Naive thymus-derived CD4-positive, alpha-beta T cell (primary cell): ENCODE measurements around the gene NNT. TPM values are rescaled to one million over a fixed set of nuclear protein-coding genes. Genes with fewer than 3 reads are reported as not detected.
A peak's percentile ranks its signal among the peaks of the same experiment; 100 is the strongest.
"Not testable (repeated sequence)": the region's sequence is repeated elsewhere in the genome, so short reads cannot be mapped to it uniquely, and the experiment has no call there.

Experiments used
- ATAC-seq: fragments of 150-1000 bp; cut with Tn5 transposase; 2 replicates; pipeline ENCODE4 v1.10.0; 2021; ENCODE audit warnings: mild to moderate bottlenecking, moderate library complexity
- CTCF ChIA-PET: fragments of 350-600 bp; sonication (Branson Sonifier 250); formaldehyde crosslinking; loops from one replicate; lab custom pipeline; 2021; ENCODE audit warnings: antibody characterized with exemption; lab: Charles Lee
- POLR2A ChIA-PET: fragments of 350-600 bp; sonication (Branson Sonifier 250); formaldehyde crosslinking; loops from one replicate; lab custom pipeline; 2021; ENCODE audit warnings: antibody characterized with exemption, inconsistent platforms; lab: Charles Lee
- DNase-seq, 9 donors: peaks; one replicate each; pipeline versions ENCODE4 v3.0.0 to v3.0.0-alpha.2; 2020 to 2022; ENCODE audit warnings: mixed read lengths in 1 of 9
- H3K27ac ChIP-seq: one replicate; pipeline ENCODE4 v1.7.0; 2013; ENCODE audit warnings: mild to moderate bottlenecking, low read depth, low read length, moderate library complexity
- H3K27me3 ChIP-seq, 2 donors: one replicate each; pipeline ENCODE4 v1.7.0; 2013; ENCODE audit warnings: low read length in 2 of 2, mild to moderate bottlenecking in 2 of 2, moderate library complexity in 2 of 2; ENCODE audit not compliant: control insufficient read depth in 2 of 2, insufficient read depth in 2 of 2
- H3K36me3 ChIP-seq, 3 experiments: 1 replicate in 2 of 3; 2 replicates in 1 of 3; pipeline ENCODE4 v1.7.0; 2013; ENCODE audit warnings: low read length in 3 of 3, mild to moderate bottlenecking in 3 of 3, moderate library complexity in 1 of 3; ENCODE audit not compliant: insufficient read depth in 3 of 3, control insufficient read depth in 2 of 3
- H3K4me1 ChIP-seq, 2 donors: one replicate each; pipeline ENCODE4 v1.7.0; 2013; ENCODE audit warnings: low read length in 2 of 2, mild to moderate bottlenecking in 2 of 2, moderate library complexity in 1 of 2; ENCODE audit not compliant: control insufficient read depth in 2 of 2, insufficient read depth in 2 of 2
- H3K4me3 ChIP-seq: 2 replicates; pipeline ENCODE4 v1.7.0; 2013; ENCODE audit warnings: mild to moderate bottlenecking, low read length
- H3K9me3 ChIP-seq, 3 experiments: 1 replicate in 2 of 3; 2 replicates in 1 of 3; pipeline ENCODE4 v1.7.0; 2013; ENCODE audit warnings: low read length in 3 of 3; ENCODE audit not compliant: control insufficient read depth in 2 of 3
- H3K27ac Mint-ChIP-seq, 9 donors: one replicate each; pipeline ENCODE4 v1.8.0; 2020 to 2022; ENCODE audit warnings: mixed read lengths in 9 of 9, mild to moderate bottlenecking in 8 of 9, moderate library complexity in 5 of 9, inconsistent platforms in 2 of 9
- H3K27me3 Mint-ChIP-seq, 5 donors: one replicate each; pipeline ENCODE4 v1.8.0; 2021 to 2022; ENCODE audit warnings: mixed read lengths in 5 of 5, mild to moderate bottlenecking in 1 of 5
- H3K36me3 Mint-ChIP-seq, 5 donors: one replicate each; pipeline ENCODE4 v1.8.0; 2020 to 2022; ENCODE audit warnings: mixed read lengths in 5 of 5, mild to moderate bottlenecking in 3 of 5, inconsistent platforms in 1 of 5
- H3K4me1 Mint-ChIP-seq, 7 donors: one replicate each; pipeline ENCODE4 v1.8.0; 2020 to 2022; ENCODE audit warnings: mixed read lengths in 7 of 7, mild to moderate bottlenecking in 3 of 7, inconsistent platforms in 1 of 7
- H3K4me3 Mint-ChIP-seq, 10 donors: one replicate each; pipeline ENCODE4 v1.8.0; 2020 to 2022; ENCODE audit warnings: mild to moderate bottlenecking in 10 of 10, mixed read lengths in 10 of 10, moderate library complexity in 6 of 10, inconsistent platforms in 2 of 10
- H3K9me3 Mint-ChIP-seq, 11 donors: one replicate each; pipeline ENCODE4 v1.8.0; 2020 to 2022; ENCODE audit warnings: mixed read lengths in 11 of 11, mild to moderate bottlenecking in 4 of 11, inconsistent platforms in 1 of 11, moderate library complexity in 1 of 11
- intact Hi-C, 2 donors: fragments of 100-400 bp; cut with micrococcal nuclease; formaldehyde crosslinking; loops; one replicate each; pipeline ENCODE4 v1.15.1; 2023
- polyA plus RNA-seq, 2 donors: library from polyadenylated mRNA; unstranded; fragments of 300-500 nt; fragmentation: Illumina TruSeq; gene quantifications; one replicate each; pipeline ENCODE4 v1.2.3, GENCODE V29; 2021
- total RNA-seq, 6 experiments: library from RNA in 5 of 6; stranded (reverse) in 5 of 6; gene quantifications; 1 replicate in 5 of 6; 2 replicates in 1 of 6; pipeline ENCODE4 v1.2.3 and lab custom pipeline; 2021 to 2026

The NNT gene
- total and polyA plus RNA-seq, 7 experiments from 2014 or later, result 42.5 to 73.5 (median 48.8) TPM

- Mint-ChIP-seq H3K9me3 (peaks cover 0 to 29% (median 17%) of the 10 kb centered on the region in 11 donors), H3K36me3 (peaks cover 40 to 87% (median 72%) of the 10 kb centered on the region in 5 donors), H3K4me1 (peaks cover 0 to 24% (median 14%) of the 10 kb centered on the region in 7 donors)
- H3K27me3 ChIP-seq, H3K4me3 ChIP-seq, H3K27ac Mint-ChIP-seq, ATAC-seq, H3K27ac ChIP-seq, H3K4me3 Mint-ChIP-seq, intact Hi-C loops, POLR2A ChIA-PET, DNase-seq, H3K27me3 Mint-ChIP-seq, H3K9me3 ChIP-seq, CTCF ChIA-PET, H3K4me1 ChIP-seq: not testable (repeated sequence)
- peaks cover 0 to 26% (median 0%) of the 10 kb centered on the region in 3 experiments for H3K36me3 ChIP-seq
These were observed 93.5 kb downstream of the NNT start for GRCh38 chr5:43696444-43696843.

DNA sequence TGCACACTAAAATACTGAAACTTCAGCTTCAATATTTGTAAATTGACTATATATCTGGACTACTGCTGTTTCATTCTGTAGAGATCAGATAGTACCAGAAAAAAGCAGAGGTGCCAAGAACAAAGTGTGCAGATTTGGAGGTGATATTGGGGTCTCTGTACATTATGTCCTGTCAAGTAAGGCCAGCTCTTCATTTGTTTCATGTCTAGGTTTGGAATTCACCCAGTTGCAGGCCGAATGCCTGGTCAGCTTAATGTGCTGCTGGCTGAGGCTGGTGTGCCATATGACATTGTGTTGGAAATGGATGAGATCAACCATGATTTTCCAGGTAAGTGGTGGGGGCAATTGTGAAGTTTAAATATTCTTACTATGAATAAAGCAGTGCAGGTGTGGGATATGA is 96.9 kb downstream of the NNT start:
- Histone ChIP-seq H3K27me3 (no peaks in the 10 kb centered on the region), H3K36me3 (peaks cover under 1 to 40% (median 5%) of the 10 kb centered on the region in 3 experiments), H3K4me1 (no peaks in the 10 kb centered on the region), H3K9me3 (no peaks in the 10 kb centered on the region), H3K4me3 (no peak overlapping the region), H3K27ac (no peak overlapping the region)
- ChIA-PET CTCF (no interaction called here), POLR2A (no interaction called here)
- peaks cover 0 to 11% (median 9%) of the 10 kb centered on the region in 7 donors for H3K4me1 Mint-ChIP-seq
- H3K36me3 Mint-ChIP-seq, result peaks cover 39 to 88% (median 76%) of the 10 kb centered on the region in 5 donors
- H3K27ac Mint-ChIP-seq, result peak overlapping the region in 1 of 9 donors; percentile 2
- peaks cover 0 to 22% (median 9%) of the 10 kb centered on the region in 11 donors for H3K9me3 Mint-ChIP-seq
- H3K4me3 Mint-ChIP-seq, result no peak overlapping the region
- ATAC-seq (no peak), DNase-seq (no peak)
- intact Hi-C loops, result no loop called here
- no peaks in the 10 kb centered on the region for H3K27me3 Mint-ChIP-seq

- ATAC-seq (no peak), DNase-seq (no peak)
- Mint-ChIP-seq H3K4me3 (no peak overlapping the region), H3K27ac (no peak overlapping the region), H3K36me3 (peaks cover 33 to 88% (median 76%) of the 10 kb centered on the region in 5 donors), H3K9me3 (peaks cover 0 to 15% (median 7%) of the 10 kb centered on the region in 11 donors), H3K27me3 (no peaks in the 10 kb centered on the region), H3K4me1 (peaks cover 0 to 10% (median 6%) of the 10 kb centered on the region in 7 donors)
- H3K9me3 ChIP-seq, result no peaks in the 10 kb centered on the region
- no peaks in the 10 kb centered on the region for H3K4me1 ChIP-seq
- H3K27ac ChIP-seq, result no peak overlapping the region
- peaks cover 5 to 34% (median 5%) of the 10 kb centered on the region in 3 experiments for H3K36me3 ChIP-seq
- no peak overlapping the region for H3K4me3 ChIP-seq
- ChIA-PET POLR2A (no interaction called here), CTCF (no interaction called here)
- no peaks in the 10 kb centered on the region for H3K27me3 ChIP-seq
- intact Hi-C loops, result no loop called here
These were observed 97.6 kb downstream of the NNT start for GRCh38 chr5:43700601-43701000.

DNA sequence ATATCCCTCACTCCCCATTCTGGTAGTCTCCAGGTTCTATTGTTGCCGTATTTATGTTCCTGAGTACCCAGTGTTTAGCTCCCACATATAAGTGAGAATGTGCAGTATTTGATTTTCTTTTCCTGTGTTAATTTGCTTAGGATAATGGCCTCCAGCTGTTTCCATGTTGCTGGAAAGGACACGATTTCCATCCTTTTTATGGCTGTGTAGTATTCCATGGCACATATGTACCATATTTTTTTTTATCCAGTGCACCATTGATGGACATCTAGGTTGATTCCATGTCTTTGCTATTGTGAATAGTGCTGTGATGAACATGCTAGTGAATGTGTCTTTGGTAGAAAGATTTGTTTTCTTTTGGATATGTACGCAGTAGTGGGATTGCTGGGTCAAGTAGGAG is 98.2 kb downstream of the NNT start:
- intact Hi-C loops, result no loop called here
- no peak overlapping the region for H3K27ac Mint-ChIP-seq
- H3K4me1 Mint-ChIP-seq, result peaks cover 0 to 10% (median 6%) of the 10 kb centered on the region in 7 donors
- H3K4me3 ChIP-seq, result no peak overlapping the region
- no peaks in the 10 kb centered on the region for H3K27me3 Mint-ChIP-seq
- no peaks in the 10 kb centered on the region for H3K9me3 ChIP-seq
- no peak overlapping the region for H3K4me3 Mint-ChIP-seq
- H3K4me1 ChIP-seq, result no peaks in the 10 kb centered on the region
- no peak overlapping the region for H3K27ac ChIP-seq
- H3K9me3 Mint-ChIP-seq, result peaks cover 0 to 10% (median 2%) of the 10 kb centered on the region in 11 donors
- no peaks in the 10 kb centered on the region for H3K27me3 ChIP-seq
- peaks cover 5 to 31% (median 5%) of the 10 kb centered on the region in 3 experiments for H3K36me3 ChIP-seq
- DNase-seq, result no peak
- peaks cover 28 to 84% (median 72%) of the 10 kb centered on the region in 5 donors for H3K36me3 Mint-ChIP-seq
- ATAC-seq, result no peak
- CTCF ChIA-PET, result interaction anchor here (0.7 kb wide), 1 partner anchor 15 kb away, joined by 3 read pairs; no protein-coding TSS in a partner anchor
- POLR2A ChIA-PET, result no interaction called here

- Mint-ChIP-seq H3K27me3 (no peaks in the 10 kb centered on the region), H3K4me1 (peaks cover 0 to 8% (median 4%) of the 10 kb centered on the region in 7 donors), H3K36me3 (peaks cover 24 to 76% (median 64%) of the 10 kb centered on the region in 5 donors), H3K4me3 (no peak overlapping the region), H3K9me3 (peaks cover 0 to 5% (median 0%) of the 10 kb centered on the region in 11 donors), H3K27ac (no peak overlapping the region)
- ChIA-PET POLR2A (no interaction called here), CTCF (no interaction called here)
- no peaks in the 10 kb centered on the region for H3K4me1 ChIP-seq
- no peak for DNase-seq
- intact Hi-C loops, result no loop called here
- no peak for ATAC-seq
- no peak overlapping the region for H3K27ac ChIP-seq
- H3K27me3 ChIP-seq, result no peaks in the 10 kb centered on the region
- H3K9me3 ChIP-seq, result no peaks in the 10 kb centered on the region
- H3K4me3 ChIP-seq, result no peak overlapping the region
- peaks cover 5 to 31% (median 5%) of the 10 kb centered on the region in 3 experiments for H3K36me3 ChIP-seq
These were observed 99.3 kb downstream of the NNT start for GRCh38 chr5:43702293-43702692.

DNA sequence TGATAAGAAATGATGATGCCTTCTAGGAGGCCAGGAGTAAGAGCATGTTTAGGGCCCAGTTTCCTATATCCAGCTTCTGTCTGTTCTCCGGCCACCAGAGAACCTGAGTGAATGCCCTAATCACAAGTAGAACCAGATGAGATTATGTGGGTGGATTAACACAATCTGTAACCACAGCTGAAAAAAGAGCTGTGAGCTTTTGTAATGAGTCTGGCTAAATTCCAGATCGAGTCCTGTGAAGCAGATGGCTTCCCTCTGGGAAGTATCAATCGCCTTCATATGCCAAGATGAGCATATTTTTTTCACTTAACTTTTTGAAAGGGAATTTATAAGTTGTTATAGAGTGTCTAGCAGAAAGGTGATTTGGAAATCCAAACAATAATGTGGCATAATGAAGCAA is 99.8 kb downstream of the NNT start:
- H3K4me3 ChIP-seq, result no peak overlapping the region
- H3K4me1 ChIP-seq, result no peaks in the 10 kb centered on the region
- POLR2A ChIA-PET, result no interaction called here
- ATAC-seq, result no peak
- CTCF ChIA-PET, result no interaction called here
- intact Hi-C loops, result no loop called here
- Mint-ChIP-seq H3K9me3 (peaks cover 0 to 3% (median 0%) of the 10 kb centered on the region in 11 donors), H3K36me3 (peaks cover 22 to 71% (median 59%) of the 10 kb centered on the region in 5 donors), H3K4me1 (peaks cover 0 to 6% (median 0%) of the 10 kb centered on the region in 7 donors), H3K27ac (no peak overlapping the region), H3K27me3 (no peaks in the 10 kb centered on the region), H3K4me3 (no peak overlapping the region)
- H3K9me3 ChIP-seq, result no peaks in the 10 kb centered on the region
- no peak for DNase-seq
- no peak overlapping the region for H3K27ac ChIP-seq
- no peaks in the 10 kb centered on the region for H3K27me3 ChIP-seq
- peaks cover 5 to 31% (median 5%) of the 10 kb centered on the region in 3 experiments for H3K36me3 ChIP-seq

DNA sequence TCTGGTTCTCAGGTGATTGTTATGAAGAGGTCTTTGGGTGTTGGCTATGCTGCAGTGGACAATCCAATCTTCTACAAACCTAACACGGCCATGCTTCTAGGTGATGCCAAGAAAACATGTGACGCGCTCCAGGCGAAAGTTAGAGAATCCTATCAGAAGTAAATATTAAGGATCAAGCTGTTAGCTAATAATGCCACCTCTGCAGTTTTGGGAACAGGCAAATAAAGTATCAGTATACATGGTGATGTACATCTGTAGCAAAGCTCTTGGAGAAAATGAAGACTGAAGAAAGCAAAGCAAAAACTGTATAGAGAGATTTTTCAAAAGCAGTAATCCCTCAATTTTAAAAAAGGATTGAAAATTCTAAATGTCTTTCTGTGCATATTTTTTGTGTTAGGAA is 101.3 kb downstream of the NNT start:
- H3K27ac ChIP-seq, result no peak overlapping the region
- H3K27ac Mint-ChIP-seq, result no peak overlapping the region
- ATAC-seq, result no peak
- H3K27me3 Mint-ChIP-seq, result no peaks in the 10 kb centered on the region
- H3K9me3 Mint-ChIP-seq, result peaks cover 0 to 3% (median 0%) of the 10 kb centered on the region in 11 donors
- ChIA-PET CTCF (no interaction called here), POLR2A (no interaction called here)
- no peaks in the 10 kb centered on the region for H3K9me3 ChIP-seq
- no peaks in the 10 kb centered on the region for H3K27me3 ChIP-seq
- no peak overlapping the region for H3K4me3 Mint-ChIP-seq
- H3K4me1 ChIP-seq, result no peaks in the 10 kb centered on the region
- intact Hi-C loops, result no loop called here
- peaks cover 0 to 5% (median 0%) of the 10 kb centered on the region in 7 donors for H3K4me1 Mint-ChIP-seq
- DNase-seq, result no peak
- peaks cover 22 to 64% (median 61%) of the 10 kb centered on the region in 5 donors for H3K36me3 Mint-ChIP-seq
- no peak overlapping the region for H3K4me3 ChIP-seq
- peaks cover 5 to 31% (median 5%) of the 10 kb centered on the region in 3 experiments for H3K36me3 ChIP-seq
